ENCODE measurements around the gene PFDN4.

PFDN4 gene

DNA sequence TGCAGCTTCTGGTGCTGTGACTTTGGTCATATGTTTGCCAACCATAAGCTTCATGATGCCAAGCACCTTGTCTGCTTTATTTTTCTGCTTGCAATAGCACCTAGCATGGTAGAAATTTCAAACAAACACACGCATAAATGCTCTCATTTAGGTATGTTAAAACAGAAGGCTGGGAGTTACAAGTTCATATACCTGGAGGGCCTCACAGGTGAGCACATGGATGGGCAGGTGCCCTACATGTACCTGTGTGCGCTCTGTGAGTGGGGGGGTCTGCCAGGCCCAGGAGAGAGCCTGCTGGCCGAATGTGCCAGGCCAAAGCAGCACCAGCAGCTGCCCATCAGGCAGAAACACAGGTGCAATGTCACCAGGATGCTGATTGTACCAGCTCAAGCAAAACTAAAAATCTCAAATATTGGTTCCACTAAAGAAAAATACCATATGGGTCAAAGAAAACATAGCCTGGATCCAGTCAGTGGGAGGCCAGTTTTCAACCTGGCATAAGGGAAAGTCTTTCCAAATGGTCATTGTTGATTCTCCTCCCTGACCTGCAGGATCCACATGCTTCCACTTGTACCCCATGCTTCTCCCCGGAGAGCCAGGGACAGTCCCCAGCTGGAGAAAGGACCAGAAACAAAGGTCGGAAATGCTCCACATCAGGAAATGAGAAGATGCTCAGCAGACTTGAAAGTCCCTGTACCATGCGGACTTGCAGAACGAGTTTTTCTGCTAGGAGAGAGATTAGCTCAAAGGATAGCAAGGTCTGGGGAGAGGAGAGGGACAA is 7.2 kb upstream of the PFDN4 start:
- no peak for DNase-seq (ENCODE audit: low read depth)

DNA sequence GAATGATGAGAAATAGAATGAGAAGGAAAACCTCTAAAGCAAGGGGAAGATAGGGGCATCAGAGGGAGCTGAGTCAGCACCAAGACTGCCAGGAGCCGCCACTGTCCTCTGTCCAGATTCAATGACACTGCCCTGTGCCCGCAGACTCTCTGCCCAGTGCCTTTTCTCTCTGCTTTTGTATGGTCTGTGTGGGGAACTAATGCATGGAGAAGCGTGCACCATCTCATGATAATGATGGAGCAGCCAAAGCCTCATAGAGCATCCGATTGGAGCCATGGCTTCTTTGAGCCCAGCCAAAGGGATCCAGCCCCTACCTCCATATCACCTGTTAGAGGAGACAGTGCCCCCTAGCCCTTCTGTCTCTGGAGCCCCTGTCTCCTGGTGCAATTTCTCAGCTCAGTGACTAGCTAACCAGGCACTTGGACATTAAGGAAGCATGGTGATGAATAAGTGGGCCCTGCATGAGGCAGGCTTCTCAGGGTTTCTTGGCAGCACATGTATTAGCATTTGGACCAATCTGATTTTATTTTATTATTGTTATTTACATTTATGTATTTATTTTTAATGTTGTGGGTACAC is 6.5 kb upstream of the PFDN4 start:
- DNase-seq (ENCODE audit: low read depth), result no peak

- DNase-seq (ENCODE audit: low read depth), result no peak
These were observed 4.6 kb upstream of the PFDN4 start for GRCh38 chr20:54203281-54203680.

GRCh38 chr20:54204063-54204462 is 3.8 kb upstream of the PFDN4 start:
- DNase-seq (ENCODE audit: low read depth), result no peak

DNA sequence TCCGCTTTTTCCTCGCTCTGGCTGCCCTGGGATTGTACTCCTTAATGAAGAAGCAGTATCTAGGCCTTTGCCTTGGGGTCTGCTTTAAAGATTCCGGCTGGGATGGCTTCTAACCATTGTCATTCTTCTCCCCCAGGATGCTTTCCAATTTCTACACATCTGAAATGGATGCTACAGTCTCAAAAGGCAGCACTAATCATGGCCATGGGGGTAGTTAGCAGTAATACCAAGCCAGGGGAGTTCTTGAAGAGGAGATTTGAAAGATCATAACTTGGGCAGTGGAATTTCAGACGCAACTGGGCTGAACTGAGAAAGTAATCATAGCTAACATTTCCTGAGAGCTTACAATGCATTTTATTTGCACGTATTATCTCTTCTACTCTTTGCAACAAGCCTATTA is 3.4 kb upstream of the PFDN4 start:
- no peak for DNase-seq (ENCODE audit: low read depth)

DNA sequence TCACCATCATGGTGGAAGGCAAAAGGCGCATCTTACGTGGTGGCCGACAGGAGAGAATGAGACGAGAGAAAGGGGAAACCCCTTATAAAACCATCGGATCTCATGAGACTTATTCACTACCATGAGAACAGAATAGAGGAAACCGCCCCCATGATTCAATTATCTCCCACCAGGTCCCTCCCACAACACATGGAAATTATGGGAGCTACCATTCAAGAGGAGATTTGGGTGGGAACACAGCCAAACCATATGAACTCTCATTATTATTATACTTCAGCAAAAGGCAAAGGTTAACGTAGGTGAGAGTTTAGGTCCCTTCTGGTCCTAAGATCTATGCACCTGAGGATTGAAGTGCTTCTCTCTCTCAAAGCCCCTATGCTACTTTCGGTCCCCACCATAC is 2.4 kb upstream of the PFDN4 start:
- no peak for DNase-seq (ENCODE audit: low read depth)

GRCh38 chr20:54207053-54207742 is 689 bp upstream of the PFDN4 start:
- no peak for DNase-seq (ENCODE audit: low read depth)

- DNase-seq (ENCODE audit: low read depth), result no peak
These were observed 775 bp downstream of the PFDN4 start for GRCh38 chr20:54208548-54209176.

- no peak for DNase-seq (ENCODE audit: low read depth)
These were observed 1.4 kb downstream of the PFDN4 start for GRCh38 chr20:54209216-54209813.

DNA sequence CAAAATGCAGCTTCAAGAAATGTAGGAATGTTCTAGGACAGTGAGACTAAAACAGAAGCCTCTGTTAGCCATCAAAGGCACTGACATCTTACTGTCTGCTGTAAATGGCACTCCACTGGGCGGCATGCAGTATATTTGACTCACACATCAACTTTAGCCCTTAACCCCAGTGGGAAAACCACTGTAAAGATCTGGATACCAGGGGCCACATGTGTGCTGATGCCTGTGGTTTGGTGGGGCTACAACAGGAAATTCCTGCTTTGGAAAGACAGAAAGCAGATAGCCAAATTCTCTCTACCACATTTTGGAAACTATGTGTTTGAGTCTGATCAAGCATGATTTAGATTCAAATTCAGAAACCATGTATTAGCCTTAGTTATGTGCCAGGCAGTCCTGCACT is 4.3 kb downstream of the PFDN4 start:
- no peak for DNase-seq (ENCODE audit: low read depth)

DNA sequence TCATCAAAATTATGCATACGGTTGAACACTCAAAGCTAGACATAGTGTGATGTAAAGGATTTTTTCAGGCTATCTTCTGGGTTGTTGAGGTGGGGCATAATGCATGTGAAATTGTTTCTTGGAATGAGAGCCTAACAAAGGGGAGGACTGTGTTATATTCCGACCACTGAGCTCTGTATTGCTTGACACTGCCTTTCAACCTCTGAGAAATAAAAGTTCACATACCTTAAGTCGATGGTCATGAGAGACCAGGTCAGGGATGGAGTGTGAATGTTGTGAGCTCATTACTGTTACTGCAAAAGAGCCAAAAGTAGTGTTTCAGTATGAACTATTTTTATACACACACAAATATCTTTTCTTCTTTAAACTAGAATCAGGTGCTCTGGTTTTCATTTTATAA is 5.0 kb downstream of the PFDN4 start:
- DNase-seq (ENCODE audit: low read depth), result no peak

DNA sequence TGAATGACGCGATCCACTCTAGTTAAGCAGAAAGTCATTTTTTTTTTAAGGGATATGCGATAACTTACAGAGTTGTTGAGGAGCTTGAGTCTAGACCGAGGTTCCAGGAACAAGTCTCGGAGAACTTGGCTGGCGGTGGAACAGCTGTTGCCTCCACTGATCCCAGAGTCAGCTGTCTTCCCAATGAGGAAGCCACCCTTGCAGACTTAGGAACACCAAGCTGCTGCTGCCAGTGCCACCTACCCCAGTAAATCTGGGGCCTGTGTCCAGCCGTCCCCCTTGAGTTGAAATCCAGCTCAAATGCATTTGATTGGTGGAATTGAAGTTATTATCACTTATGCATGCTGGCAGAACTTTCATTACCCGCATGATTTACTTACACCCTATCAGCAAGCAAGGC is 6.7 kb downstream of the PFDN4 start:
- no peak for DNase-seq (ENCODE audit: low read depth)

DNA sequence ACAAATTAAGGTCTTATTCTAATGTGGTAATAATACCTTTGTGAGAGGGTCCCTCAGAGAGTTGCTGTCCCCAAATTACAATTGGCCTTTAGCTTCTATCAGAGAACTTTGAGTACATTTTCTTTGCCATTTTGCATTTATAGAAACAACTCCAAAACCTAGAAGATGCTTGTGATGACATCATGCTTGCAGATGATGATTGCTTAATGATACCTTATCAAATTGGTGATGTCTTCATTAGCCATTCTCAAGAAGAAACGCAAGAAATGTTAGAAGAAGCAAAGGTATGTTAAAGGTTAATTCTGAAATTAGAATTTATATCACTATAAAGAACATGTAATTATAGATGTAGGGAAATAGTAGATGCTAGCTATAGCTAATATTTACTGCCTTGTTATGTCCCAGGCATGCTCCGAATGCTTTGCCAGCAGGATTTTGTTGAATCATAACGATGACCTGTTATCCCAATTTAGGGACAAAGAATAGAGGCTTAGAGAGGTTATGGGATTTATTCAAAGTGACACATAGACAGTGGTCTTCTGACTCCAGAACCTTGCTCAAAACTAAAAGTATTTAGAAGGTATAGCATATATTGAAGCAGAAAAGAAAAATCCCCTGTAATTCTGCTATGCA is 7.4 kb downstream of the PFDN4 start:
- no peak for DNase-seq (ENCODE audit: low read depth)

- DNase-seq (ENCODE audit: low read depth), result no peak
These were observed 9.9 kb downstream of the PFDN4 start for GRCh38 chr20:54217762-54218161.

GRCh38 chr20:54218470-54218869 is 10.6 kb downstream of the PFDN4 start:
- no peak for DNase-seq (ENCODE audit: low read depth)

DNA sequence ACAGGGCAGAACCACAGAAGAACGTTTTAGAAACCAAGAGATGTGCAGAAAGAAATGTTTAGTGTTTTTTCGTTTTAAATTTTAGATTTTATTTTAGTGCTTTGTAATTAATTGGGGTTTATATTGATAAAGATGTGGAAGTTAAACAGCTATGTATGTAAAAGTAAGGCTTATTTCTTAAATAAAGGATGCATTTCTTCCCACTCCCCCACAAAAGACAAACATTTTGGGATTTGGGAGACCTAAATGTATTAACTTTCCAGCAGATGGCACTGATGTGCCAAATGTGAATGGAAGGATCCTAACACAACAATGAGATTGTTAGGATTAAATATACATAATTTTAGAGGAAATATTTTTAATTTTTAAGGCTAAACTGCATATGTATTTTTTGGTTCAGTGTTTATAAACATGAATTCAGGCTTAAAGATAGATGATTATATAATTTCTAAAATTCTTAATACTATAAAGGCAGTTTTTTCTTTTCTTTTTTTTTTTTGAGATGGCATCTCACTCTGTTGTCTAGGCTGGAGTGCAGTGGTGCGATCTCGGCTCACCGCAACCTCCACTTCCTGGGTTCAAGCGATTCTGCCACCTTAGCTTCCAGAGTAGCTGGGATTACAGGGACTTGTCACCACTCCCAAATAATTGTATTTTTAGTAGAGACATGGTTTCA is 12.0 kb downstream of the PFDN4 start:
- no peak for DNase-seq (ENCODE audit: low read depth)

DNA sequence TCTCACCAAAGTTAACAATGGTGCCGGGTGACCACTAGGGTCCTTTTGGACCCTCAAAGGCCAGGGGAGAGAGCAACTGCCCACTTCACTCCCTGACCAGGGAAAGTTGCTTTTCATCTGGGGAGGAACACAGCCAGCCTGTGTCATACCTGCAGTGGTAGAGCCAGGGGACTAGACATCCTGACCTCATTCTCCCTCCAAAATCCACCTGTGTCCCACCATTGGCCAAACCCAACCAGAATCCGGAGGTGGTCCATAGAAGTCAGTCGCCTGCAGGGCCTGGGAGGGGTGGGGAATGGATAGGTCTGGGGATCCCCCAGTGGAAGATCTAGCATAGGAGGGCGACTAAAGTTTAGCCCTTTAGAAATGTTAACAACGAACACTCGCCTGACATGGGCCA is 12.8 kb downstream of the PFDN4 start:
- DNase-seq (ENCODE audit: low read depth), result no peak

- DNase-seq (ENCODE audit: low read depth), result no peak
These were observed 13.5 kb downstream of the PFDN4 start for GRCh38 chr20:54221353-54221752.

GRCh38 chr20:54221996-54222890 is 14.4 kb downstream of the PFDN4 start:
- DNase-seq (ENCODE audit: low read depth), result no peak

- no peak for DNase-seq (ENCODE audit: low read depth)
These were observed 15.4 kb downstream of the PFDN4 start for GRCh38 chr20:54223285-54223684.
